ENCODE results near the gene ST3GAL4. TPM values are rescaled to one million over a fixed set of nuclear protein-coding genes. Genes with fewer than 3 reads are reported as not detected.
"Not testable (repeated sequence)": the region's sequence is repeated elsewhere in the genome, so short reads cannot be mapped to it uniquely, and the experiment has no call there.

ST3GAL4 gene
- polyA plus RNA-seq, 1 of the 3 experiments (the other 2 are of a cell fraction) = 32.0 TPM

- H3K4me2 ChIP-seq; H3K9me3 ChIP-seq; H4K20me1 ChIP-seq (ENCODE audit: insufficient read depth); H3K27ac ChIP-seq (ENCODE audit: low read depth in 2 of 2, low read length in 1 of 2); H3K9me2 ChIP-seq; POLR2A ChIA-PET; H3K4me3 ChIP-seq (ENCODE audit: low read depth in 2 of 2, low read length in 1 of 2); H2AFZ ChIP-seq (ENCODE audit: low read depth); H3K36me3 ChIP-seq (replicated peaks in 1 of 2; ENCODE audit: control insufficient read depth in 1 of 2, insufficient read depth in 2 of 2, low read length in 1 of 2); H3K4me1 ChIP-seq (ENCODE audit: control insufficient read depth in 1 of 2, insufficient read depth in 2 of 2, low read depth in 1 of 2, low read length in 1 of 2); H3K27me3 ChIP-seq (ENCODE audit: insufficient read depth); H3K9ac ChIP-seq; DNase-seq: not testable (repeated sequence)
- WGBS (ENCODE audit: low lambda C conversion rate) = 93% methylated on average over 4 of the region's 4 CpGs
- CTCF ChIA-PET = interaction anchor here (1.1 to 10.0 kb wide), 3 partner anchors 11 to 175 kb away, joined by 3 to 172 read pairs (median 33); no protein-coding TSS in a partner anchor
- Histone ChIP-seq H3F3A (replicated peaks; ENCODE audit: insufficient read depth) (peaks cover 26% of the 10 kb centered on the region), H3K79me2 (ENCODE audit: insufficient read depth) (peaks cover 17% of the 10 kb centered on the region)
Measured at GRCh38 chr11:126308771-126309170, 46.7 kb upstream of the ST3GAL4 start.

GRCh38 chr11:126310200-126310991, 45.1 kb upstream of the ST3GAL4 start:
- Histone ChIP-seq H3K4me2 (peak overlapping the region; percentile 25; the same call in 1 of the 2 replicates), H3K27ac (ENCODE audit: low read depth in 2 of 2, low read length in 1 of 2) (no peak overlapping the region), H3K9me3 (no peaks in the 10 kb centered on the region), H3F3A (replicated peaks; ENCODE audit: insufficient read depth) (peaks cover 18% of the 10 kb centered on the region), H3K79me2 (ENCODE audit: insufficient read depth) (peaks cover 5% of the 10 kb centered on the region; the same call in 1 of the 2 replicates), H3K4me1 (ENCODE audit: control insufficient read depth in 1 of 2, insufficient read depth in 2 of 2, low read depth in 1 of 2, low read length in 1 of 2) (peaks cover 4% of the 10 kb centered on the region in 2 experiments; a peak in 2 of 4 replicates), H3K36me3 (replicated peaks in 1 of 2; ENCODE audit: control insufficient read depth in 1 of 2, insufficient read depth in 2 of 2, low read length in 1 of 2) (peaks cover 6 to 11% of the 10 kb centered on the region in 2 experiments), H2AFZ (ENCODE audit: low read depth) (no peak overlapping the region), H3K27me3 (ENCODE audit: insufficient read depth) (no peaks in the 10 kb centered on the region), H4K20me1 (ENCODE audit: insufficient read depth) (no peaks in the 10 kb centered on the region), H3K9ac (no peak overlapping the region), H3K4me3 (ENCODE audit: low read depth in 2 of 2, low read length in 1 of 2) (no peak overlapping the region; a peak in 1 of 4 replicates), H3K9me2 (no peaks in the 10 kb centered on the region)
- CTCF ChIA-PET = interaction anchor here (0.6 to 10.0 kb wide), 54 partner anchors 9 to 1036 kb away, joined by 3 to 172 read pairs (median 5); partner anchors contain the start of genes ST3GAL4 and TIRAP
- DNase-seq = peak; percentile 81
- WGBS (ENCODE audit: low lambda C conversion rate) = 70% methylated on average over 12 of the region's 12 CpGs
- TF ChIP-seq SMC3 (IDR thresholded peaks at IDR 0.05; ENCODE audit: low read depth, low read length) (peak; percentile 93), SIN3A (IDR thresholded peaks at IDR 0.05; ENCODE audit: borderline replicate concordance, low read depth, low read length) (no peak), CTCF (IDR thresholded peaks at IDR 0.05) (peak; percentile 93), CHD2 (IDR thresholded peaks at IDR 0.05; ENCODE audit: low read length, partially characterized antibody) (peak; percentile 49), FOXJ3 (CRISPR knock-in tag; IDR thresholded peaks at IDR 0.05) (no peak), RAD21 (IDR thresholded peaks at IDR 0.05; ENCODE audit: low read length) (peak; percentile 98)
- POLR2A ChIA-PET = interaction anchor here (0.8 to 1.6 kb wide), 3 partner anchors 22 to 170 kb away, joined by 3 to 12 read pairs (median 3); partner anchors contain the start of gene ST3GAL4

GRCh38 chr11:126310992-126311310, 44.5 kb upstream of the ST3GAL4 start:
- no peaks in the 10 kb centered on the region for H3K9me2 ChIP-seq
- peaks cover 4% of the 10 kb centered on the region in 2 experiments; a peak in 2 of 4 replicates for H3K4me1 ChIP-seq (ENCODE audit: control insufficient read depth in 1 of 2, insufficient read depth in 2 of 2, low read depth in 1 of 2, low read length in 1 of 2)
- ChIA-PET CTCF (interaction anchor here (0.6 to 10.0 kb wide), 51 partner anchors 8 to 1035 kb away, joined by 3 to 172 read pairs (median 5); partner anchors contain the start of genes ST3GAL4 and TIRAP), POLR2A (interaction anchor here (1.6 kb wide), 1 partner anchor 170 kb away, joined by 12 read pairs; no protein-coding TSS in a partner anchor)
- no peaks in the 10 kb centered on the region for H4K20me1 ChIP-seq (ENCODE audit: insufficient read depth)
- peaks cover 6 to 11% of the 10 kb centered on the region in 2 experiments for H3K36me3 ChIP-seq (replicated peaks in 1 of 2; ENCODE audit: control insufficient read depth in 1 of 2, insufficient read depth in 2 of 2, low read length in 1 of 2)
- H3K9ac ChIP-seq = no peak overlapping the region
- no peaks in the 10 kb centered on the region for H3K27me3 ChIP-seq (ENCODE audit: insufficient read depth)
- DNase-seq = no peak
- peaks cover 18% of the 10 kb centered on the region for H3F3A ChIP-seq (replicated peaks; ENCODE audit: insufficient read depth)
- no peak overlapping the region for H2AFZ ChIP-seq (ENCODE audit: low read depth)
- no peak overlapping the region for H3K27ac ChIP-seq (ENCODE audit: low read depth in 2 of 2, low read length in 1 of 2)
- H3K4me3 ChIP-seq (ENCODE audit: low read depth in 2 of 2, low read length in 1 of 2) = no peak overlapping the region
- WGBS (ENCODE audit: low lambda C conversion rate) = 82% methylated on average over 5 of the region's 6 CpGs
- no peaks in the 10 kb centered on the region for H3K9me3 ChIP-seq
- no peaks in the 10 kb centered on the region for H3K79me2 ChIP-seq (ENCODE audit: insufficient read depth)
- H3K4me2 ChIP-seq = peak overlapping the region; percentile 25; the same call in 1 of the 2 replicates
- TF ChIP-seq EP300 (IDR thresholded peaks at IDR 0.05; ENCODE audit: borderline replicate concordance in 1 of 2, low read depth in 1 of 2, low read length in 1 of 2) = no peak
- no peak for TF ChIP-seq MEF2A (IDR thresholded peaks at IDR 0.05; ENCODE audit: borderline replicate concordance, low read depth)
- no peak for TF ChIP-seq POLR2AphosphoS5 (IDR thresholded peaks at IDR 0.05; ENCODE audit: low read depth, low read length)
- no peak for TF ChIP-seq JUND (IDR thresholded peaks at IDR 0.05)
- no peak for TF ChIP-seq TCF12 (IDR thresholded peaks at IDR 0.05)
- TF ChIP-seq TEAD4 (IDR thresholded peaks at IDR 0.05; ENCODE audit: borderline replicate concordance, insufficient read depth) = no peak
- TF ChIP-seq RAD21 (IDR thresholded peaks at IDR 0.05; ENCODE audit: low read length) = no peak
- no peak for TF ChIP-seq SMC3 (IDR thresholded peaks at IDR 0.05; ENCODE audit: low read depth, low read length)
- no peak for TF ChIP-seq MAX (IDR thresholded peaks at IDR 0.05; ENCODE audit: low read depth)
- TF ChIP-seq IRF3 (IDR thresholded peaks at IDR 0.05; ENCODE audit: low read depth, low read length) = no peak
- no peak for TF ChIP-seq EZH2phosphoT487 (IDR thresholded peaks at IDR 0.05; ENCODE audit: borderline replicate concordance, low read depth)
- TF ChIP-seq TAF1 (IDR thresholded peaks at IDR 0.05; ENCODE audit: borderline replicate concordance, low read depth, low read length) = no peak
